Neural crest cell (in vitro differentiated cells): ENCODE data around the gene TRPM2. TPM values are rescaled to one million over a fixed set of nuclear protein-coding genes. Genes with fewer than 3 reads are reported as not detected.

Experiments used
- DNase-seq: peaks from one replicate; pipeline ENCODE4 v3.0.0; 2021; ENCODE audit warnings: low read depth, mixed read lengths, low spot score
- H3K27ac Mint-ChIP-seq: one replicate; pipeline ENCODE4 v1.8.0; 2021; ENCODE audit warnings: mild to moderate bottlenecking, mixed read lengths; ENCODE audit not compliant: unreplicated experiment
- H3K27me3 Mint-ChIP-seq: 2 replicates; pipeline ENCODE4 v1.8.0; 2021; ENCODE audit warnings: low read depth, mild to moderate bottlenecking, mixed read lengths
- H3K36me3 Mint-ChIP-seq: 2 replicates; pipeline ENCODE4 v1.8.0; 2021; ENCODE audit warnings: low read depth, mild to moderate bottlenecking, mixed read lengths
- H3K4me1 Mint-ChIP-seq: 2 replicates; pipeline ENCODE4 v1.8.0; 2021; ENCODE audit warnings: mixed read lengths
- H3K4me3 Mint-ChIP-seq: one replicate; pipeline ENCODE4 v1.8.0; 2021; ENCODE audit warnings: mild to moderate bottlenecking, mixed read lengths
- H3K9me3 Mint-ChIP-seq: 2 replicates; pipeline ENCODE4 v1.8.0; 2021; ENCODE audit warnings: mixed read lengths
- total RNA-seq: library from RNA; stranded (reverse); gene quantifications from 2 replicates; pipeline ENCODE4 v1.2.1, GENCODE V29; 2021
- TF ChIP-seq, protein P1 (sequence below): fragments of 200-600 bp; sonication (generic); conservative IDR thresholded peaks from 2 replicates; pipeline ENCODE4 v1.5.0; 2021; ENCODE audit warnings: antibody characterized with exemption, mild to moderate bottlenecking

Gene TRPM2
- total RNA-seq, 1 donor from 2014 or later, result not detected

GRCh38 chr21:44326716-44327602, 26.5 kb upstream of the TRPM2 start:
- Mint-ChIP-seq H3K9me3 (no peaks in the 10 kb centered on the region), H3K36me3 (peaks cover 2% of the 10 kb centered on the region), H3K4me1 (peaks cover 3% of the 10 kb centered on the region), H3K27ac (no peak overlapping the region), H3K4me3 (no peak overlapping the region), H3K27me3 (peaks cover 2% of the 10 kb centered on the region)
- TF ChIP-seq, protein P1, sequence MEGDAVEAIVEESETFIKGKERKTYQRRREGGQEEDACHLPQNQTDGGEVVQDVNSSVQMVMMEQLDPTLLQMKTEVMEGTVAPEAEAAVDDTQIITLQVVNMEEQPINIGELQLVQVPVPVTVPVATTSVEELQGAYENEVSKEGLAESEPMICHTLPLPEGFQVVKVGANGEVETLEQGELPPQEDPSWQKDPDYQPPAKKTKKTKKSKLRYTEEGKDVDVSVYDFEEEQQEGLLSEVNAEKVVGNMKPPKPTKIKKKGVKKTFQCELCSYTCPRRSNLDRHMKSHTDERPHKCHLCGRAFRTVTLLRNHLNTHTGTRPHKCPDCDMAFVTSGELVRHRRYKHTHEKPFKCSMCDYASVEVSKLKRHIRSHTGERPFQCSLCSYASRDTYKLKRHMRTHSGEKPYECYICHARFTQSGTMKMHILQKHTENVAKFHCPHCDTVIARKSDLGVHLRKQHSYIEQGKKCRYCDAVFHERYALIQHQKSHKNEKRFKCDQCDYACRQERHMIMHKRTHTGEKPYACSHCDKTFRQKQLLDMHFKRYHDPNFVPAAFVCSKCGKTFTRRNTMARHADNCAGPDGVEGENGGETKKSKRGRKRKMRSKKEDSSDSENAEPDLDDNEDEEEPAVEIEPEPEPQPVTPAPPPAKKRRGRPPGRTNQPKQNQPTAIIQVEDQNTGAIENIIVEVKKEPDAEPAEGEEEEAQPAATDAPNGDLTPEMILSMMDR, result no peak
- no peak for DNase-seq

GRCh38 chr21:44327603-44327974, 25.8 kb upstream of the TRPM2 start:
- Mint-ChIP-seq H3K4me3 (no peak overlapping the region), H3K4me1 (peaks cover 4% of the 10 kb centered on the region), H3K27ac (no peak overlapping the region), H3K36me3 (peaks cover 3% of the 10 kb centered on the region), H3K27me3 (peaks cover 3% of the 10 kb centered on the region), H3K9me3 (no peaks in the 10 kb centered on the region)
- TF ChIP-seq, protein P1, result no peak
- DNase-seq, result no peak

DNA sequence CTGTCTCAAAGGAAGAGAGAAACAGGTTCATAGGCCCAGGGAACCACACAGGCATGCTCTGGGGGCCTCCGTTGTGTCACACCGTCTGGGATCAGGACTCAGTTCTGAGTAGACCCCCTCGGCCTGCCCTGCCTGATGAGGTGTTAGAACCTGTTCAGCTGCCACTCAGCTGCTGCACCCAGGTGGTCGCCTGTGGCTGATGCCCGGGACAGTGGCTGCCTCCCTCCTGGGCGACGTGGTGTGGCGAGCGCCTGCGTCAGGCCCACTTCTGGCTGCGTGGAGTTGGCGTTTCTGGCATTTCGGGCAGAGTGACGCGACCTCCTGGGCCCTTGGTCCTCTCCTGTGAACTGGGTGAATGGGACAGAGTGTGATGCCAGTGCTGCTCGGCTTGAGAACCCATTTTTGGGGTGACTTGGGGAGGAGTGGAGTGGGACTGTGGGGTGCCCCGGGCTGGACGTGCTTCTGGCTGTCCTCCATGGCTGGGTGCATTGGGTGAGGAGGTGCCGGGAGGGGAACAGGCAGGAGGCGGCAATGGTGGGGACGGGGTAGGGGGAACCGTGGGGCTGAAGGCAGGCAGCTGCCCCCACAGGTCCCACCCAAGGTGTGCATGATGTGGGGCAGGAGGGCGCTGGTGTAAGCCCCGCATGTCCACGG, 25.1 kb upstream of the TRPM2 start:
- peaks cover 3% of the 10 kb centered on the region for H3K36me3 Mint-ChIP-seq
- TF ChIP-seq, protein P1, result no peak
- H3K4me3 Mint-ChIP-seq, result peak overlapping the region; percentile 9
- H3K27ac Mint-ChIP-seq, result no peak overlapping the region
- peaks cover 4% of the 10 kb centered on the region for H3K4me1 Mint-ChIP-seq
- peaks cover 3% of the 10 kb centered on the region for H3K27me3 Mint-ChIP-seq
- H3K9me3 Mint-ChIP-seq, result no peaks in the 10 kb centered on the region
- DNase-seq, result no peak

DNA sequence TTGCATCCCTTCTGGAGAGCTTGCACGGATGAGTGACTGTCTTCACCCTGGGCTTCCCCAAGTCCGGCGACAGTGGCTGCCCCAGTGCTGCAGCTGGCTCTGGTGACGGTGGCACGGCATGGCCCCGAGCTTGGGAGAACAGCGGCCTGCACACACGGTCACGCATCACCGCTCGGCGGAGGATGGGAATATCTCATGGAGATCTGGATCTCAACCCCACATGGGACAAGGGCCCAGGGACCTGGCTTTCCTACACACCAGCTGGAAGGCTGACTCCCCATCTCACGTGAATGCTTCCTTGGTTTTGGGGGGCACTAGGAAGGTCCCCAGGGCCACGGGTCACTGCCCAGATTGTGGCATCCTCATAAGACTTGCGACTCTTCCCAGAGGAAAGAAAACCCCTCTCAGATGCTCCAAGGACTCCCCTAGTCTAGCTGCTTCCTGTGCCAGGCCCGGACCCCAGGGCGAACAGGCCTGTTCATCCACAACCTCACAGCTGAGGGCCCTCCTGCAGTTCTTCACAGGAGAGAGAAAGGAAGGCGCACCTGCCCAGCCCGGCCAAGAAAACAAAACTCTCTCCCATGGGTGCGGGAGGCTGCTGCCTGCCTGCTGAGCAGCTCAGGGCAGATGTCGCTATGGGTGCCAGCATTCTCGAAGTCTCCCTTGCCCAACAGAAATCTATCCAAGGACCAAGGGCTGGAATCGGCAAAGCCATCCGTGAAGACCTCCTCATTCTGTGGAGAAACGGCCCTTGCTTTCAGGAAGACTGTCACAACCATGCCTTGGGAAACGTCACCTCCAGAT, 24.1 kb upstream of the TRPM2 start:
- Mint-ChIP-seq H3K4me1 (peaks cover 4% of the 10 kb centered on the region), H3K36me3 (peaks cover 3% of the 10 kb centered on the region), H3K4me3 (peak overlapping the region; percentile 65), H3K9me3 (no peaks in the 10 kb centered on the region), H3K27ac (peak overlapping the region; percentile 27), H3K27me3 (peaks cover 3% of the 10 kb centered on the region)
- TF ChIP-seq, protein P1, result no peak
- no peak for DNase-seq

DNA sequence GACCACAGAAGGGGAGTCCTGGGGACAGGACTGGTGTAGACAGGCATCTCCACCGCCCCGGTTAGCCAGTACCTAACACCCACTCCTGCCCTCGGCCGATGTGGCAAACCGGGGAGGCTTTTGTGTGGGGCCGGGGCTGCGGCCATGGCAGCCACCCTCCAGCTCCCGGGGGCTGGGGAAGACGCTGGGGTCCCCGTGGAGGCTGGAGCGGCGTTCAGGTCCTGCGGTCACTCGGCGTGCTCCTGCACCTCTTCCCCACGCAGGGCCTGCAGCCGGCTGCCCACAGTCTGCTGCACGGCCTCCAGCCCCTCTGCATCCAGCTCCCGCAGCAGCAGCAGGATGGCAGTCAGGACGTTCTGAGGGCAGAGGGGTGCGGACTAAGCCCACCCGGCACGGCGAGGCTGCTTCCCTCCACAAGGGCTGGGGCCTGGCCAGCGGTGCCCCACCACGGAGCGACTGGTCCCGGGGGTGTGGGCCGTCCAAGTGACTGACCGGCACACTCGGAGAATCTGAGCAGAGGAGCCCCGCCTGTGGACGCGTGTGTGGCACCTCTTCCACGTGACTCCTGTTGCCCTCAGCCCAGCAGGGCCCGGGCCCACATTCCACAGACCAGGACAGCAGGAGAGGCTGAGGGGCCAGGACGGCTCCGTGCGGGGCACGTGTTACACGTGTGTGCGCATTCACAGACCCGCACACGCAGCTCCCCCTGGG, 23.3 kb upstream of the TRPM2 start:
- H3K9me3 Mint-ChIP-seq, result no peaks in the 10 kb centered on the region
- peak overlapping the region; percentile 65 for H3K4me3 Mint-ChIP-seq
- DNase-seq, result no peak
- H3K27me3 Mint-ChIP-seq, result peaks cover 3% of the 10 kb centered on the region
- H3K4me1 Mint-ChIP-seq, result peaks cover 4% of the 10 kb centered on the region
- H3K27ac Mint-ChIP-seq, result peak overlapping the region; percentile 27
- TF ChIP-seq, protein P1, result no peak
- H3K36me3 Mint-ChIP-seq, result peaks cover 3% of the 10 kb centered on the region
